GM12878 (cell line): ENCODE measurements around the gene CD209. TPM values are rescaled to one million over a fixed set of nuclear protein-coding genes. Genes with fewer than 3 reads are reported as not detected.

Source experiments
- CBFB ChIP-seq: IDR thresholded peaks from 2 replicates; pipeline ENCODE4 v1.6.1; 2016; ENCODE audit warnings: antibody characterized with exemption, low read depth
- HDAC2 ChIP-seq: fragments of 200-600 bp; sonication (generic); IDR thresholded peaks from 2 replicates; pipeline ENCODE4 v1.6.1; 2017
- JUND ChIP-seq: IDR thresholded peaks from 2 replicates; pipeline ENCODE4 v1.6.1; 2012; ENCODE audit warnings: low read depth, mild to moderate bottlenecking, low read length, improper control_type of control experiment, moderate library complexity
- NFIC ChIP-seq: IDR thresholded peaks from 2 replicates; pipeline ENCODE4 v1.6.1; 2012; ENCODE audit warnings: low read depth, mild to moderate bottlenecking, inconsistent platforms, low read length, moderate library complexity
- NR2C2 ChIP-seq: IDR thresholded peaks from 2 replicates; pipeline ENCODE4 v1.6.1; 2011; ENCODE audit warnings: borderline replicate concordance, low read depth; ENCODE audit not compliant: control insufficient read depth, insufficient read length
- NR2F1 ChIP-seq: fragments of 450-650 bp; conservative IDR thresholded peaks from 2 replicates; pipeline ENCODE4 v1.6.1; 2017; ENCODE audit warnings: mild to moderate bottlenecking
- PAX8 ChIP-seq: fragments of 450-650 bp; IDR thresholded peaks from 2 replicates; pipeline ENCODE4 v1.6.1; 2017; ENCODE audit warnings: mild to moderate bottlenecking, moderate library complexity
- RAD51 ChIP-seq: fragments of 450-650 bp; IDR thresholded peaks from 2 replicates; pipeline ENCODE4 v1.6.1; 2016; ENCODE audit warnings: moderate library complexity, mild to moderate bottlenecking, inconsistent platforms
- RB1 ChIP-seq: fragments of 450-650 bp; formaldehyde crosslinking; IDR thresholded peaks from 2 replicates; pipeline ENCODE4 v1.6.1; 2017; ENCODE audit warnings: mild to moderate bottlenecking, borderline replicate concordance
- RELA ChIP-seq: fragments of 450-650 bp; IDR thresholded peaks from 2 replicates; pipeline ENCODE4 v1.8.0; 2014; ENCODE audit warnings: borderline replicate concordance; ENCODE audit not compliant: partially characterized antibody
- SIX5 ChIP-seq: IDR thresholded peaks from 2 replicates; pipeline ENCODE4 v1.6.1; 2011; ENCODE audit warnings: mild to moderate bottlenecking, low read depth, low read length, moderate library complexity; ENCODE audit not compliant: severe bottlenecking
- SMAD1 ChIP-seq: fragments of 450-650 bp; IDR thresholded peaks from 2 replicates; pipeline ENCODE4 v1.6.1; 2018; ENCODE audit warnings: mild to moderate bottlenecking, low read depth; ENCODE audit not compliant: partially characterized antibody
- SPI1 ChIP-seq: IDR thresholded peaks from 2 replicates; pipeline ENCODE4 v1.6.1; 2011; ENCODE audit warnings: low read depth, mild to moderate bottlenecking, low read length, moderate library complexity, borderline replicate concordance; ENCODE audit not compliant: insufficient read depth
- SUPT20H ChIP-seq: IDR thresholded peaks from 2 replicates; pipeline ENCODE4 v1.6.1; 2011; ENCODE audit warnings: low read depth, mild to moderate bottlenecking, low read length, moderate library complexity, borderline replicate concordance; ENCODE audit not compliant: control insufficient read depth
- TAF1 ChIP-seq: IDR thresholded peaks from 2 replicates; pipeline ENCODE4 v1.6.1; 2011; ENCODE audit warnings: mild to moderate bottlenecking, low read depth, low read length, borderline replicate concordance
- ZBED1 ChIP-seq: IDR thresholded peaks from 2 replicates; pipeline ENCODE4 v1.6.1; 2016; ENCODE audit warnings: borderline replicate concordance
- ZNF217 ChIP-seq: fragments of 450-650 bp; IDR thresholded peaks from 2 replicates; pipeline ENCODE4 v1.6.1; 2017; ENCODE audit warnings: antibody characterized with exemption, mild to moderate bottlenecking
- ZNF274 ChIP-seq: IDR thresholded peaks from one replicate; pipeline ENCODE4 v1.8.0; 2011; ENCODE audit not compliant: insufficient read length, insufficient read depth
- polyA plus RNA-seq, 11 experiments: library from polyadenylated mRNA; depleted of rRNA in 4 of 11; unstranded in 6 of 11; stranded (reverse) in 5 of 11; fragments of >200 nt; fragmentation: Nextera tagmentation in 4 of 11; fragmentation: Illumina TruSeq in 1 of 11; extraction: Ambion mirVana in 4 of 11; extraction: Trizol in 1 of 11; gene quantifications; 1 replicate in 1 of 11; 2 replicates in 10 of 11; pipeline versions ENCODE4 v1.2.1 to v1.2.3, GENCODE V29; 2011 to 2016; ENCODE audit warnings: inconsistent platforms in 2 of 11, missing spikeins in 2 of 11, low read depth in 1 of 11
- total RNA-seq, 4 experiments: library from RNA; depleted of rRNA in 3 of 4; stranded (reverse); fragments of >200 nt in 3 of 4; fragmentation: Illumina TruSeq in 1 of 4; extraction: Trizol in 1 of 4; gene quantifications; 2 replicates each; pipeline versions ENCODE4 v1.2.1 to v1.2.3, GENCODE V29; 2013 to 2021
- TF ChIP-seq, protein P1 (sequence below): fragments of 450-650 bp; formaldehyde crosslinking; IDR thresholded peaks from 2 replicates; pipeline ENCODE4 v1.5.0; 2022; ENCODE audit warnings: mild to moderate bottlenecking, missing genetic modification characterization
- TF ChIP-seq, protein P2 (sequence below): fragments of 450-650 bp; IDR thresholded peaks from 2 replicates; pipeline ENCODE4 v1.6.1; 2016; ENCODE audit warnings: mild to moderate bottlenecking
- TF ChIP-seq, protein P3 (sequence below): IDR thresholded peaks from 2 replicates; pipeline ENCODE4 v1.6.1; 2011; ENCODE audit warnings: mild to moderate bottlenecking, low read depth, low read length, moderate library complexity; ENCODE audit not compliant: insufficient replicate concordance
- TF ChIP-seq, protein P4 (sequence below): IDR thresholded peaks from 2 replicates; pipeline ENCODE4 v1.6.1; 2011; ENCODE audit warnings: borderline replicate concordance, low read depth, mild to moderate bottlenecking, moderate library complexity, low read length; ENCODE audit not compliant: insufficient read depth, poor library complexity, severe bottlenecking
- TF ChIP-seq, protein P5 (sequence below): IDR thresholded peaks from 2 replicates; pipeline ENCODE4 v1.6.1; 2012; ENCODE audit warnings: low read depth, low read length, improper control_type of control experiment

CD209 gene
- total and polyA plus RNA-seq, 10 of the 15 experiments (the other 5 are each of a cell fraction or from before 2014, with no cell fraction given), result 0.04 to 0.21 (median 0.10) TPM; not detected in 3

DNA sequence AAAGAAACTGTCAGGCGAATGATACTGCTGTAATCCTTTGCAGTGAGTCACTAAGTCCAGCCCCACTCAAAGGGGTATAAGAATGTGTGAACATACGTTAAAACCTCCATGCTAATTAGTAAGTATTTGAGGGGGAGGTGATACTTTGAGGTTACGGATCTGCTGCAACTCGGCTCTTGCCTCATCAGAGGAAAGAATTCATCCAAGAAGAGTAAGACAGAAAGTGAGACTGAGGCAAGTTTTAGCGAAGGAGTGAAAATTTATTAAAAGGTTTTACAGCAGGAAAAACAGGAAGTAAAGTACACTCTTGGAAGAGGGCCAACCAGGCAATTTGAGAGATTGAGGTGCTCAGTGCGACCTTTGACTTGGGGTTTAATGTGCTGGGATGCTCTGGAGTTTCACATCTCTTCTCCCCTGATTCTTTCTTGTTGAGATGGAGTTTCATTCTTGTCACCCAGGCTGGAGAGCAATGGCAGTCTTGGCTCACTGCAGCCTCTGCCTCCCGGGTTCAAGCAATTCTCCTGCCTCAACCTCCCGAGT, 25.5 kb upstream of the CD209 start (continued):
- TF ChIP-seq ZNF274 (no peak), SUPT20H (no peak), ZBED1 (no peak), SIX5 (no peak), NR2C2 (no peak), ZNF217 (no peak; the same call in none of the 2 replicates), NR2F1 (peak; percentile 94; the same call in 1 of the 2 replicates), JUND (no peak), RELA (no peak), SPI1 (no peak), HDAC2 (no peak), NFIC (peak; percentile 65), RB1 (no peak), TAF1 (no peak), RAD51 (peak; percentile 39; the same call in 1 of the 2 replicates), PAX8 (no peak), SMAD1 (peak; percentile 67), CBFB (0 out of 2 replicates have a peak, but pooled peaks have one; percentile 39)
- TF ChIP-seq, protein P1, sequence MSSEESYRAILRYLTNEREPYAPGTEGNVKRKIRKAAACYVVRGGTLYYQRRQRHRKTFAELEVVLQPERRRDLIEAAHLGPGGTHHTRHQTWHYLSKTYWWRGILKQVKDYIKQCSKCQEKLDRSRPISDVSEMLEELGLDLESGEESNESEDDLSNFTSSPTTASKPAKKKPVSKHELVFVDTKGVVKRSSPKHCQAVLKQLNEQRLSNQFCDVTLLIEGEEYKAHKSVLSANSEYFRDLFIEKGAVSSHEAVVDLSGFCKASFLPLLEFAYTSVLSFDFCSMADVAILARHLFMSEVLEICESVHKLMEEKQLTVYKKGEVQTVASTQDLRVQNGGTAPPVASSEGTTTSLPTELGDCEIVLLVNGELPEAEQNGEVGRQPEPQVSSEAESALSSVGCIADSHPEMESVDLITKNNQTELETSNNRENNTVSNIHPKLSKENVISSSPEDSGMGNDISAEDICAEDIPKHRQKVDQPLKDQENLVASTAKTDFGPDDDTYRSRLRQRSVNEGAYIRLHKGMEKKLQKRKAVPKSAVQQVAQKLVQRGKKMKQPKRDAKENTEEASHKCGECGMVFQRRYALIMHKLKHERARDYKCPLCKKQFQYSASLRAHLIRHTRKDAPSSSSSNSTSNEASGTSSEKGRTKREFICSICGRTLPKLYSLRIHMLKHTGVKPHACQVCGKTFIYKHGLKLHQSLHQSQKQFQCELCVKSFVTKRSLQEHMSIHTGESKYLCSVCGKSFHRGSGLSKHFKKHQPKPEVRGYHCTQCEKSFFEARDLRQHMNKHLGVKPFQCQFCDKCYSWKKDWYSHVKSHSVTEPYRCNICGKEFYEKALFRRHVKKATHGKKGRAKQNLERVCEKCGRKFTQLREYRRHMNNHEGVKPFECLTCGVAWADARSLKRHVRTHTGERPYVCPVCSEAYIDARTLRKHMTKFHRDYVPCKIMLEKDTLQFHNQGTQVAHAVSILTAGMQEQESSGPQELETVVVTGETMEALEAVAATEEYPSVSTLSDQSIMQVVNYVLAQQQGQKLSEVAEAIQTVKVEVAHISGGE (CRISPR knock-in tag), result no peak
- TF ChIP-seq, protein P2, sequence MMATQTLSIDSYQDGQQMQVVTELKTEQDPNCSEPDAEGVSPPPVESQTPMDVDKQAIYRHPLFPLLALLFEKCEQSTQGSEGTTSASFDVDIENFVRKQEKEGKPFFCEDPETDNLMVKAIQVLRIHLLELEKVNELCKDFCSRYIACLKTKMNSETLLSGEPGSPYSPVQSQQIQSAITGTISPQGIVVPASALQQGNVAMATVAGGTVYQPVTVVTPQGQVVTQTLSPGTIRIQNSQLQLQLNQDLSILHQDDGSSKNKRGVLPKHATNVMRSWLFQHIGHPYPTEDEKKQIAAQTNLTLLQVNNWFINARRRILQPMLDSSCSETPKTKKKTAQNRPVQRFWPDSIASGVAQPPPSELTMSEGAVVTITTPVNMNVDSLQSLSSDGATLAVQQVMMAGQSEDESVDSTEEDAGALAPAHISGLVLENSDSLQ, result no peak
- TF ChIP-seq, protein P3, sequence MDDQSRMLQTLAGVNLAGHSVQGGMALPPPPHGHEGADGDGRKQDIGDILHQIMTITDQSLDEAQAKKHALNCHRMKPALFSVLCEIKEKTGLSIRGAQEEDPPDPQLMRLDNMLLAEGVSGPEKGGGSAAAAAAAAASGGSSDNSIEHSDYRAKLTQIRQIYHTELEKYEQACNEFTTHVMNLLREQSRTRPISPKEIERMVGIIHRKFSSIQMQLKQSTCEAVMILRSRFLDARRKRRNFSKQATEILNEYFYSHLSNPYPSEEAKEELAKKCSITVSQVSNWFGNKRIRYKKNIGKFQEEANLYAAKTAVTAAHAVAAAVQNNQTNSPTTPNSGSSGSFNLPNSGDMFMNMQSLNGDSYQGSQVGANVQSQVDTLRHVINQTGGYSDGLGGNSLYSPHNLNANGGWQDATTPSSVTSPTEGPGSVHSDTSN, result no peak
- TF ChIP-seq, protein P4, sequence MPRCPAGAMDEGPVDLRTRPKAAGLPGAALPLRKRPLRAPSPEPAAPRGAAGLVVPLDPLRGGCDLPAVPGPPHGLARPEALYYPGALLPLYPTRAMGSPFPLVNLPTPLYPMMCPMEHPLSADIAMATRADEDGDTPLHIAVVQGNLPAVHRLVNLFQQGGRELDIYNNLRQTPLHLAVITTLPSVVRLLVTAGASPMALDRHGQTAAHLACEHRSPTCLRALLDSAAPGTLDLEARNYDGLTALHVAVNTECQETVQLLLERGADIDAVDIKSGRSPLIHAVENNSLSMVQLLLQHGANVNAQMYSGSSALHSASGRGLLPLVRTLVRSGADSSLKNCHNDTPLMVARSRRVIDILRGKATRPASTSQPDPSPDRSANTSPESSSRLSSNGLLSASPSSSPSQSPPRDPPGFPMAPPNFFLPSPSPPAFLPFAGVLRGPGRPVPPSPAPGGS, result no peak
- TF ChIP-seq, protein P5, sequence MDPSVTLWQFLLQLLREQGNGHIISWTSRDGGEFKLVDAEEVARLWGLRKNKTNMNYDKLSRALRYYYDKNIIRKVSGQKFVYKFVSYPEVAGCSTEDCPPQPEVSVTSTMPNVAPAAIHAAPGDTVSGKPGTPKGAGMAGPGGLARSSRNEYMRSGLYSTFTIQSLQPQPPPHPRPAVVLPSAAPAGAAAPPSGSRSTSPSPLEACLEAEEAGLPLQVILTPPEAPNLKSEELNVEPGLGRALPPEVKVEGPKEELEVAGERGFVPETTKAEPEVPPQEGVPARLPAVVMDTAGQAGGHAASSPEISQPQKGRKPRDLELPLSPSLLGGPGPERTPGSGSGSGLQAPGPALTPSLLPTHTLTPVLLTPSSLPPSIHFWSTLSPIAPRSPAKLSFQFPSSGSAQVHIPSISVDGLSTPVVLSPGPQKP, result no peak
